Smooth muscle cell (in vitro differentiated cells): Measurements from ENCODE around the gene KSR2. TPM values are rescaled to one million over a fixed set of nuclear protein-coding genes. Genes with fewer than 3 reads are reported as not detected.

ENCODE experiments used
- DNase-seq: peaks from one replicate; lab custom pipeline; 2025; ENCODE audit not compliant: unreplicated experiment; lab: John Stamatoyannopoulos, UW
- H2AFZ ChIP-seq: fragments of 200-600 bp; sonication (generic); 2 replicates; pipeline ENCODE4 v1.6.0; 2016; ENCODE audit warnings: antibody characterized with exemption, low read depth, mild to moderate bottlenecking
- H3F3A ChIP-seq: fragments of 200-600 bp; sonication (generic); 2 replicates; pipeline ENCODE4 v1.6.0; 2017; ENCODE audit warnings: antibody characterized with exemption, low read depth
- H3K27ac ChIP-seq: fragments of 200-600 bp; sonication (generic); 2 replicates; pipeline ENCODE4 v1.5.1; 2016; ENCODE audit warnings: low read depth, mild to moderate bottlenecking
- H3K27me3 ChIP-seq: fragments of 200-600 bp; sonication (generic); 2 replicates; pipeline ENCODE4 v1.6.1; 2016; ENCODE audit warnings: low read depth, mild to moderate bottlenecking
- H3K36me3 ChIP-seq: fragments of 200-600 bp; sonication (generic); 2 replicates; pipeline ENCODE4 v1.5.1; 2016; ENCODE audit warnings: low read depth
- H3K4me1 ChIP-seq: fragments of 200-600 bp; sonication (generic); 2 replicates; pipeline ENCODE4 v1.5.1; 2016; ENCODE audit warnings: low read depth
- H3K4me2 ChIP-seq: fragments of 200-600 bp; sonication (generic); 2 replicates; pipeline ENCODE4 v1.6.0; 2016; ENCODE audit warnings: mild to moderate bottlenecking
- H3K4me3 ChIP-seq: fragments of 200-600 bp; sonication (generic); 2 replicates; pipeline ENCODE4 v1.5.1; 2016; ENCODE audit warnings: mild to moderate bottlenecking
- H3K79me2 ChIP-seq: fragments of 200-600 bp; sonication (generic); 2 replicates; pipeline ENCODE4 v1.6.0; 2016; ENCODE audit warnings: low read depth, mild to moderate bottlenecking
- H3K9ac ChIP-seq: fragments of 200-600 bp; sonication (generic); 2 replicates; pipeline ENCODE4 v1.6.0; 2016; ENCODE audit warnings: low read depth
- H3K9me3 ChIP-seq: fragments of 200-600 bp; sonication (generic); replicated peaks from 2 replicates; pipeline ENCODE4 v1.5.1; 2016; ENCODE audit warnings: low read depth
- H4K20me1 ChIP-seq: fragments of 200-600 bp; sonication (generic); 2 replicates; pipeline ENCODE4 v1.6.0; 2016; ENCODE audit warnings: low read depth
- CTCF ChIP-seq: fragments of 200-600 bp; sonication (generic); IDR thresholded peaks from 2 replicates; pipeline ENCODE4 v1.5.1; 2017; ENCODE audit warnings: borderline replicate concordance, mild to moderate bottlenecking, antibody characterized with exemption; ENCODE audit not compliant: insufficient read depth, poor library complexity, severe bottlenecking
- WGBS: methylation state at CpG from one replicate; pipeline ENCODE4 v1.1.7; 2016; ENCODE audit warnings: low lambda C conversion rate; 5-methylcytosine and 5-hydroxymethylcytosine counted together
- polyA plus RNA-seq: library from polyadenylated mRNA; unstranded; fragments of >200 nt; fragmentation: Nextera tagmentation; extraction: Ambion mirVana; gene quantifications from 2 replicates; pipeline ENCODE4 v1.2.1, GENCODE V29; 2016
- total RNA-seq: library from RNA; depleted of rRNA; stranded (reverse); fragments of >200 nt; gene quantifications from 2 replicates; pipeline ENCODE4 v1.2.3, GENCODE V29; 2014

Gene KSR2
- total and polyA plus RNA-seq, 2 experiments from 2014 or later: 0.04 TPM; not detected in 1

GRCh38 chr12:117830471-117830870 is 138.3 kb downstream of the KSR2 start:
- Histone ChIP-seq H2AFZ (no peak overlapping the region), H3K27me3 (no peaks in the 10 kb centered on the region), H3K4me2 (peak overlapping the region; percentile 60), H3K27ac (peak overlapping the region; percentile 67), H3K36me3 (no peaks in the 10 kb centered on the region), H3K4me1 (no peaks in the 10 kb centered on the region), H3K79me2 (no peaks in the 10 kb centered on the region), H3K9me3 (peaks cover 9% of the 10 kb centered on the region), H4K20me1 (no peaks in the 10 kb centered on the region), H3F3A (no peaks in the 10 kb centered on the region), H3K4me3 (no peak overlapping the region), H3K9ac (no peak overlapping the region)
- 52% methylated on average over 5 of the region's 5 CpGs for WGBS
- TF ChIP-seq CTCF: no peak
- no peak for DNase-seq

GRCh38 chr12:117829108-117829507 is 139.7 kb downstream of the KSR2 start:
- H3K9ac ChIP-seq: no peak overlapping the region
- H3K27me3 ChIP-seq: no peaks in the 10 kb centered on the region
- H3K4me3 ChIP-seq: no peak overlapping the region
- no peaks in the 10 kb centered on the region for H3F3A ChIP-seq
- H3K36me3 ChIP-seq: no peaks in the 10 kb centered on the region
- TF ChIP-seq CTCF: no peak
- no peak overlapping the region for H3K4me2 ChIP-seq
- H4K20me1 ChIP-seq: no peaks in the 10 kb centered on the region
- H3K9me3 ChIP-seq: peaks cover 9% of the 10 kb centered on the region
- H3K4me1 ChIP-seq: no peaks in the 10 kb centered on the region
- no peak overlapping the region for H2AFZ ChIP-seq
- no peak for DNase-seq
- H3K27ac ChIP-seq: no peak overlapping the region
- WGBS: 98% methylated on average over 2 of the region's 2 CpGs
- no peaks in the 10 kb centered on the region for H3K79me2 ChIP-seq

- peaks cover 9% of the 10 kb centered on the region for H3K9me3 ChIP-seq
- H3F3A ChIP-seq: no peaks in the 10 kb centered on the region
- H4K20me1 ChIP-seq: no peaks in the 10 kb centered on the region
- no peak overlapping the region for H3K27ac ChIP-seq
- no peaks in the 10 kb centered on the region for H3K36me3 ChIP-seq
- H2AFZ ChIP-seq: no peak overlapping the region
- no peak overlapping the region for H3K4me2 ChIP-seq
- no peak overlapping the region for H3K4me3 ChIP-seq
- no peaks in the 10 kb centered on the region for H3K4me1 ChIP-seq
- H3K79me2 ChIP-seq: no peaks in the 10 kb centered on the region
- no peak overlapping the region for H3K9ac ChIP-seq
- no peak for DNase-seq
- H3K27me3 ChIP-seq: no peaks in the 10 kb centered on the region
- TF ChIP-seq CTCF: no peak
- WGBS: 96% methylated on average over 2 of the region's 2 CpGs
Observed at GRCh38 chr12:117827660-117828059, 141.1 kb downstream of the KSR2 start.

GRCh38 chr12:117825827-117826226 is 143.0 kb downstream of the KSR2 start:
- no peak overlapping the region for H3K4me2 ChIP-seq
- no peak for TF ChIP-seq CTCF
- peaks cover 9% of the 10 kb centered on the region for H3K9me3 ChIP-seq
- DNase-seq: no peak
- H3K27ac ChIP-seq: no peak overlapping the region
- H3K9ac ChIP-seq: no peak overlapping the region
- no peak overlapping the region for H3K4me3 ChIP-seq
- H3K79me2 ChIP-seq: no peaks in the 10 kb centered on the region
- peaks cover 4% of the 10 kb centered on the region for H3K27me3 ChIP-seq
- no peaks in the 10 kb centered on the region for H3F3A ChIP-seq
- H4K20me1 ChIP-seq: no peaks in the 10 kb centered on the region
- no peaks in the 10 kb centered on the region for H3K36me3 ChIP-seq
- no peaks in the 10 kb centered on the region for H3K4me1 ChIP-seq
- H2AFZ ChIP-seq: no peak overlapping the region
- WGBS: 85% methylated on average over 3 of the region's 3 CpGs
